Measurements from ENCODE around the gene PLA2G1B.

GRCh38 chr12:120365675-120366340 is 38.2 kb upstream of the PLA2G1B start:
- no peak for TF ChIP-seq REST (IDR thresholded peaks at IDR 0.05; ENCODE audit: insufficient read depth in 1 of 2, low read depth in 2 of 2, low read length in 2 of 2)
- no peak for TF ChIP-seq SIN3A (IDR thresholded peaks at IDR 0.05; ENCODE audit: borderline replicate concordance, insufficient read depth, low read length)
